Neural progenitor cell (in vitro differentiated cells): ENCODE measurements around the gene LPIN1. TPM values are rescaled to one million over a fixed set of nuclear protein-coding genes. Genes with fewer than 3 reads are reported as not detected.
"Not testable (repeated sequence)": the region's sequence is repeated elsewhere in the genome, so short reads cannot be mapped to it uniquely, and the experiment has no call there.

Experiments used
- DNase-seq: peaks from one replicate; pipeline ENCODE4 v3.0.0-alpha.2; 2016; ENCODE audit warnings: low spot score
- H2AFZ ChIP-seq: fragments of 200-600 bp; sonication (generic); replicated peaks from 2 replicates; pipeline ENCODE4 v1.6.1; 2016; ENCODE audit warnings: antibody characterized with exemption
- H3F3A ChIP-seq: fragments of 200-600 bp; sonication (generic); 2 replicates; pipeline ENCODE4 v1.6.1; 2016; ENCODE audit warnings: antibody characterized with exemption, low read depth
- H3K27ac ChIP-seq: fragments of 200-600 bp; sonication (generic); 2 replicates; pipeline ENCODE4 v1.5.1; 2016; ENCODE audit warnings: mild to moderate bottlenecking
- H3K27me3 ChIP-seq: fragments of 200-600 bp; sonication (generic); 2 replicates; pipeline ENCODE4 v1.6.1; 2016; ENCODE audit warnings: mild to moderate bottlenecking, moderate library complexity
- H3K36me3 ChIP-seq: fragments of 200-600 bp; sonication (generic); 2 replicates; pipeline ENCODE4 v1.5.1; 2016
- H3K4me1 ChIP-seq: fragments of 200-600 bp; sonication (generic); 2 replicates; pipeline ENCODE4 v1.6.1; 2016; ENCODE audit warnings: mixed run types
- H3K4me2 ChIP-seq: fragments of 200-600 bp; sonication (generic); 2 replicates; pipeline ENCODE4 v1.6.1; 2016
- H3K4me3 ChIP-seq: fragments of 200-600 bp; sonication (generic); 2 replicates; pipeline ENCODE4 v1.5.1; 2016
- H3K79me2 ChIP-seq: fragments of 200-600 bp; sonication (generic); 2 replicates; pipeline ENCODE4 v1.6.1; 2016; ENCODE audit warnings: low read depth
- H3K9ac ChIP-seq: fragments of 200-600 bp; sonication (generic); 2 replicates; pipeline ENCODE4 v1.6.1; 2016
- H3K9me3 ChIP-seq: fragments of 200-600 bp; sonication (generic); 2 replicates; pipeline ENCODE4 v1.5.1; 2016; ENCODE audit warnings: low read depth
- H4K20me1 ChIP-seq: fragments of 200-600 bp; sonication (generic); 2 replicates; pipeline ENCODE4 v1.6.1; 2016; ENCODE audit warnings: low read depth
- H3K27ac Mint-ChIP-seq: 3 replicates; pipeline ENCODE4 v1.8.0; 2021; ENCODE audit warnings: mixed read lengths
- H3K27me3 Mint-ChIP-seq: 2 replicates; pipeline ENCODE4 v1.8.0; 2022; ENCODE audit warnings: low read depth, mild to moderate bottlenecking, inconsistent platforms, moderate library complexity, mixed read lengths; ENCODE audit not compliant: insufficient read depth
- H3K36me3 Mint-ChIP-seq: 3 replicates; pipeline ENCODE4 v1.8.0; 2021; ENCODE audit warnings: mixed read lengths
- H3K4me1 Mint-ChIP-seq: 3 replicates; pipeline ENCODE4 v1.8.0; 2021; ENCODE audit warnings: mixed read lengths
- H3K4me3 Mint-ChIP-seq: 3 replicates; pipeline ENCODE4 v1.8.0; 2021; ENCODE audit warnings: mild to moderate bottlenecking, moderate library complexity, mixed read lengths
- H3K9me3 Mint-ChIP-seq: 3 replicates; pipeline ENCODE4 v1.8.0; 2020; ENCODE audit warnings: mixed read lengths
- EZH2 ChIP-seq: fragments of 200-600 bp; sonication (generic); IDR thresholded peaks from 2 replicates; pipeline ENCODE4 v1.6.1; 2017; ENCODE audit warnings: antibody characterized with exemption, mild to moderate bottlenecking, moderate library complexity
- EZH2phosphoT487 ChIP-seq: fragments of 200-600 bp; sonication (generic); IDR thresholded peaks from 2 replicates; pipeline ENCODE4 v1.6.1; 2017; ENCODE audit warnings: antibody characterized with exemption
- total RNA-seq: library from RNA; depleted of rRNA; stranded (reverse); fragments of >200 nt; gene quantifications from 2 replicates; pipeline ENCODE4 v1.2.3, GENCODE V29; 2015; ENCODE audit warnings: low replicate concordance
- TF ChIP-seq, protein P1 (sequence below): fragments of 200-600 bp; sonication (generic); IDR thresholded peaks from 2 replicates; pipeline ENCODE4 v1.5.1; 2017; ENCODE audit warnings: antibody characterized with exemption, mild to moderate bottlenecking

Gene LPIN1
- total RNA-seq, 1 donor from 2014 or later = 18.0 TPM

DNA sequence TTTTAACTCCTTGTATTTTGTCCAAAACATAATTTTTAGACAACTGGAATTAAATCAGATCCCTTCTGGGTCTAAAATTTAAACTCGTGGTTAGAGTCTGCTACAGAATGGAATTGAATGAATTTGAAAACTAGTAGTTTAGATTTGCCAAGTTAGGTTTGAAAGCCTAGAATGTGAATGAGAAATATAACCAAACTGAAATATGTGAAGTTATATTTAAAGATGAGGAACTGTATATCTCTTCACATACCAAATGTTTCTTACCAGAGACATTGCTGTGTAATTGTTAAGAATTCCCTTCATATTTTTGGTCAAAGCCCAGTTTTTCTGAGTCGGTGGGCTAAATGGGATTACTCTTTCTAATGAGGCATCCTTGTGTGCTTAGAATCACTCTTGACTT, 74.2 kb downstream of the LPIN1 start:
- Histone ChIP-seq H3K27me3 (no peaks in the 10 kb centered on the region), H3K79me2 (no peaks in the 10 kb centered on the region), H3K4me1 (no peaks in the 10 kb centered on the region), H4K20me1 (no peaks in the 10 kb centered on the region), H3K9me3 (no peaks in the 10 kb centered on the region), H3K36me3 (no peaks in the 10 kb centered on the region), H3K4me3 (no peak overlapping the region), H3K9ac (no peak overlapping the region), H3K4me2 (no peak overlapping the region), H3F3A (no peaks in the 10 kb centered on the region), H2AFZ (no peak overlapping the region), H3K27ac (no peak overlapping the region)
- DNase-seq = no peak
- no peak overlapping the region for H3K27ac Mint-ChIP-seq
- H3K36me3 Mint-ChIP-seq = peaks cover 52% of the 10 kb centered on the region
- H3K27me3 Mint-ChIP-seq = peaks cover 2% of the 10 kb centered on the region
- H3K4me1 Mint-ChIP-seq = no peaks in the 10 kb centered on the region
- H3K4me3 Mint-ChIP-seq = no peak overlapping the region
- no peaks in the 10 kb centered on the region for H3K9me3 Mint-ChIP-seq
- no peak for TF ChIP-seq EZH2phosphoT487
- TF ChIP-seq, protein P1, sequence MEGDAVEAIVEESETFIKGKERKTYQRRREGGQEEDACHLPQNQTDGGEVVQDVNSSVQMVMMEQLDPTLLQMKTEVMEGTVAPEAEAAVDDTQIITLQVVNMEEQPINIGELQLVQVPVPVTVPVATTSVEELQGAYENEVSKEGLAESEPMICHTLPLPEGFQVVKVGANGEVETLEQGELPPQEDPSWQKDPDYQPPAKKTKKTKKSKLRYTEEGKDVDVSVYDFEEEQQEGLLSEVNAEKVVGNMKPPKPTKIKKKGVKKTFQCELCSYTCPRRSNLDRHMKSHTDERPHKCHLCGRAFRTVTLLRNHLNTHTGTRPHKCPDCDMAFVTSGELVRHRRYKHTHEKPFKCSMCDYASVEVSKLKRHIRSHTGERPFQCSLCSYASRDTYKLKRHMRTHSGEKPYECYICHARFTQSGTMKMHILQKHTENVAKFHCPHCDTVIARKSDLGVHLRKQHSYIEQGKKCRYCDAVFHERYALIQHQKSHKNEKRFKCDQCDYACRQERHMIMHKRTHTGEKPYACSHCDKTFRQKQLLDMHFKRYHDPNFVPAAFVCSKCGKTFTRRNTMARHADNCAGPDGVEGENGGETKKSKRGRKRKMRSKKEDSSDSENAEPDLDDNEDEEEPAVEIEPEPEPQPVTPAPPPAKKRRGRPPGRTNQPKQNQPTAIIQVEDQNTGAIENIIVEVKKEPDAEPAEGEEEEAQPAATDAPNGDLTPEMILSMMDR = no peak
- TF ChIP-seq EZH2 = no peak

DNA sequence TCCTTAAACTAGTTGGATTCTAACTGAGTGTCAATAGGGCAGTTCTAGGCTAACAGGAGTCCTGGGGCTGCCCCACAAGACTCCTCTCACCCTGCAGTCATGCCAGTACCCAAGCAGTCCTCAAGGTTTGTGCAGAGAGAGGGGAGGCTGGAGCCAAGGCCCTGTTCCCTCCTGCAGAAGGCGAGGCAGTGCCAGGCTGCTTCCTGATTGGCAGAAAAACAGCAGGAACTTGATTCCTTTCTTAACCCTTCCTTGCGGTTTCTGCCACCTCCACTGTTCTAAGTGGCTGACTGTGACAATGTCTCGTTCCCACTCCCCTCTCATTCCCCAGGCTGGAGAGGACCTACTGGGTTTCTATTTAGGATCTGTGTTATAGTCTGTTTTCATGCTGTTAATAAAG, 75.3 kb downstream of the LPIN1 start:
- H3K9me3 Mint-ChIP-seq = no peaks in the 10 kb centered on the region
- peaks cover 48% of the 10 kb centered on the region for H3K36me3 Mint-ChIP-seq
- H3K27ac Mint-ChIP-seq = no peak overlapping the region
- Histone ChIP-seq H3F3A (no peaks in the 10 kb centered on the region), H3K27me3 (no peaks in the 10 kb centered on the region), H3K27ac (no peak overlapping the region), H3K4me1 (no peaks in the 10 kb centered on the region), H3K4me2 (no peak overlapping the region), H3K9me3 (no peaks in the 10 kb centered on the region), H3K4me3 (no peak overlapping the region), H3K9ac (no peak overlapping the region), H3K36me3 (no peaks in the 10 kb centered on the region), H3K79me2 (no peaks in the 10 kb centered on the region), H2AFZ (no peak overlapping the region), H4K20me1 (no peaks in the 10 kb centered on the region)
- no peak overlapping the region for H3K4me3 Mint-ChIP-seq
- H3K27me3 Mint-ChIP-seq = peaks cover 2% of the 10 kb centered on the region
- H3K4me1 Mint-ChIP-seq = no peaks in the 10 kb centered on the region
- DNase-seq = no peak
- TF ChIP-seq EZH2phosphoT487 (no peak), EZH2 (no peak)
- TF ChIP-seq, protein P1 = no peak

DNA sequence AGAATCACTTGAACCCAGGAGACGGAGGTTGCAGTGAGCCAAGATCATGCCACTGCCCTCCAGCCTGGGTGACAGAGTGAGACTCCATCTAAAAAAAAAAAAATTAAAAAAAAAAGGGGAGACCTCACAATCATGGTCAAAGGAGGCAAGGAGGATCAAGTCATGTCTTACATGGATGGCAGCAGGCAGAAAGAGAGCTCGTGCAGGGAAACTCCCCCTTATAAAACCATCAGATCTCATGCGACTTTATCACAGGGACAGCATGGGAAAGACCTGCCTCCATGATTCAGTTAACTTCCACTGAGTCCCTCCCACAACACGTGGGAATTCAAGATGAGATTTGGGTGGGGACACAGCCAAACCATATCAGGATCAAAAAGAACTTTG, 75.9 kb downstream of the LPIN1 start:
- H3K27ac ChIP-seq, H3K9ac ChIP-seq, H3K9me3 Mint-ChIP-seq, H3K9me3 ChIP-seq, H3K27ac Mint-ChIP-seq, H2AFZ ChIP-seq, H3K79me2 ChIP-seq, H3K27me3 ChIP-seq, H4K20me1 ChIP-seq, H3K4me1 Mint-ChIP-seq, H3K4me3 ChIP-seq, H3K36me3 ChIP-seq, H3K27me3 Mint-ChIP-seq, DNase-seq, H3K4me3 Mint-ChIP-seq, H3F3A ChIP-seq, H3K4me1 ChIP-seq, H3K4me2 ChIP-seq: not testable (repeated sequence)
- H3K36me3 Mint-ChIP-seq = peaks cover 44% of the 10 kb centered on the region

DNA sequence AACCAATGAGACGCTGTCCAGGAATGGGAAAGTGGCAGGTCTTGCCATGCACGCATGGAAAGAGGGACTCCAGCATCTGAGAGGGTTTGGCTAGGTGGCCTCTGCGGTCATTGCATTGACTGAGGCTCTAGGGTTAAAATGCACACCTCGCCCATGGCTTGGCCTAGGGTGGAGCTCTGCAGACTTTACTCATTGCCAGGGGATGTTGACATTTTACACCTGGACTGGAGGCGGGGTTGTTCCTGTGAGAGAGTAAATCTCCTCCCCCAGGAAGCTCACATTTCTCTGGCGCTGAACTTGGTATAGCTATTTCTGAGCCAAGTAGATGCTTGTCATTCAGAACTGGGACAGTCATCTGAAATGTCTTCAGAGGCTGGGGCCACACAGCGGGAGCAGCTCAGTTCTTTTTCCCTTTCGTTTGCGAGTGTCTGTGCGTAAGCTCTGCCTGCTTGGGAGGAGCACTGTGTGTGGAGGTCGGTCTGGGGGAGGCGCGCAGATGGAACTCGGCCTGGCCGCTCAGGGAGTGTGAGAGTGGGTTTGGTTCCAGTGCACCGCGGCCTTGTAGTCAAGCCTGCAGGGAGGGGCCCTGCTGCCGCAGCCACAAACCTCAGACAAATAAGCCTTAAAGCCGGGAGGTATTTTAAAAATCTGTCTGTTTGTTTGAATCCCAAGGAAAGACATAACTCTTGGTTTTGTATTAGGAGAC, 76.5 kb downstream of the LPIN1 start:
- H4K20me1 ChIP-seq = no peaks in the 10 kb centered on the region
- no peak overlapping the region for H2AFZ ChIP-seq
- H3K36me3 ChIP-seq = no peaks in the 10 kb centered on the region
- H3F3A ChIP-seq = no peaks in the 10 kb centered on the region
- no peak overlapping the region for H3K4me3 ChIP-seq
- H3K9ac ChIP-seq = no peak overlapping the region
- H3K27ac ChIP-seq = no peak overlapping the region
- no peaks in the 10 kb centered on the region for H3K4me1 ChIP-seq
- Mint-ChIP-seq H3K9me3 (no peaks in the 10 kb centered on the region), H3K4me3 (no peak overlapping the region), H3K27me3 (peaks cover 2% of the 10 kb centered on the region), H3K36me3 (peaks cover 42% of the 10 kb centered on the region), H3K4me1 (no peaks in the 10 kb centered on the region), H3K27ac (no peak overlapping the region)
- no peaks in the 10 kb centered on the region for H3K27me3 ChIP-seq
- H3K9me3 ChIP-seq = no peaks in the 10 kb centered on the region
- no peak for DNase-seq
- TF ChIP-seq, protein P1 = no peak
- TF ChIP-seq EZH2 (no peak), EZH2phosphoT487 (no peak)
- H3K79me2 ChIP-seq = no peaks in the 10 kb centered on the region
- no peak overlapping the region for H3K4me2 ChIP-seq
